A549 (cell line): ENCODE data around the gene ZSCAN2.

Source experiments
- BHLHE40 ChIP-seq: IDR thresholded peaks from 2 replicates; pipeline ENCODE4 v1.6.1; 2012; ENCODE audit warnings: low read depth, low read length, inconsistent platforms
- CBX2 ChIP-seq: fragments of 200-600 bp; sonication (generic); IDR thresholded peaks from 2 replicates; pipeline ENCODE4 v1.6.1; 2016; ENCODE audit warnings: low read depth, mild to moderate bottlenecking, borderline replicate concordance
- CHD4 ChIP-seq: fragments of 200-600 bp; sonication (generic); IDR thresholded peaks from 2 replicates; pipeline ENCODE4 v1.6.1; 2016; ENCODE audit warnings: antibody characterized with exemption, mild to moderate bottlenecking, borderline replicate concordance
- CTCF ChIP-seq: fragments of >200 bp; sonication (Bioruptor Twin); formaldehyde crosslinking; IDR thresholded peaks from 3 replicates; pipeline ENCODE4 v1.5.1; 2016
- HDAC2 ChIP-seq: fragments of 200-600 bp; sonication (generic); IDR thresholded peaks from 2 replicates; pipeline ENCODE4 v1.6.1; 2016
- HMGXB4 ChIP-seq: fragments of 250-450 bp; sonication (Bioruptor Pico); IDR thresholded peaks from 2 replicates; pipeline ENCODE4 v1.5.0; 2021; ENCODE audit warnings: mild to moderate bottlenecking, moderate library complexity, borderline replicate concordance
- JUNB ChIP-seq: fragments of >200 bp; sonication (Bioruptor Twin); formaldehyde crosslinking; IDR thresholded peaks from 2 replicates; pipeline ENCODE4 v1.6.1; 2016
- POLR2A ChIP-seq: IDR thresholded peaks from 2 replicates; pipeline ENCODE4 v1.6.1; 2012; ENCODE audit warnings: mild to moderate bottlenecking, low read length
- POLR2AphosphoS2 ChIP-seq: conservative IDR thresholded peaks from 2 replicates; pipeline ENCODE4 v1.6.1; 2012; ENCODE audit warnings: low read length, improper control_type of control experiment, inconsistent platforms
- RAD21 ChIP-seq, 2 experiments: fragments of >200 bp in 1 of 2; sonication (Bioruptor Twin) in 1 of 2; formaldehyde crosslinking in 1 of 2; IDR thresholded peaks in 1 of 2; conservative IDR thresholded peaks in 1 of 2; 2 replicates in 1 of 2; 3 replicates in 1 of 2; pipeline ENCODE4 v1.6.1; 2012 to 2018; ENCODE audit warnings: inconsistent platforms in 1 of 2
- SREBF2 ChIP-seq: fragments of 450-650 bp; IDR thresholded peaks from 2 replicates; pipeline ENCODE4 v1.6.1; 2014; ENCODE audit warnings: mild to moderate bottlenecking, moderate library complexity
- USF2 ChIP-seq: fragments of 450-650 bp; IDR thresholded peaks from 2 replicates; pipeline ENCODE4 v1.6.1; 2014; ENCODE audit warnings: antibody characterized with exemption
- ZFP36 ChIP-seq: fragments of 450-650 bp; IDR thresholded peaks from 2 replicates; pipeline ENCODE4 v1.6.1; 2014; ENCODE audit warnings: borderline replicate concordance; ENCODE audit not compliant: partially characterized antibody
- ZNF302 ChIP-seq: fragments of 250-450 bp; sonication (Bioruptor Pico); IDR thresholded peaks from 2 replicates; pipeline ENCODE4 v1.9.0; 2021; ENCODE audit warnings: inconsistent platforms, mild to moderate bottlenecking, moderate library complexity

GRCh38 chr15:84638103-84638502, 37.3 kb downstream of the ZSCAN2 start:
- TF ChIP-seq RAD21 (conservative IDR thresholded peaks at IDR 0.05 in 1 of 2, IDR thresholded peaks at IDR 0.05 in 1 of 2): peak; percentile 48 to 50
- TF ChIP-seq HDAC2: no peak
- TF ChIP-seq POLR2A: no peak
- TF ChIP-seq CTCF: peak; percentile 39
- TF ChIP-seq CHD4: no peak
- TF ChIP-seq SREBF2: no peak
- TF ChIP-seq JUNB: no peak
- TF ChIP-seq CBX2: no peak
- TF ChIP-seq HMGXB4 (CRISPR knock-in tag): no peak
- TF ChIP-seq USF2: no peak
- TF ChIP-seq BHLHE40: no peak
- TF ChIP-seq ZFP36: no peak
- no peak for TF ChIP-seq ZNF302 (CRISPR knock-in tag)
- no peak for TF ChIP-seq POLR2AphosphoS2
